CD14-positive monocyte (primary cell): ENCODE measurements around the gene RNU6-9. TPM values are rescaled to one million over a fixed set of nuclear protein-coding genes. Genes with fewer than 3 reads are reported as not detected.

Experiments
- DNase-seq, 3 donors: peaks; one replicate each; pipeline ENCODE4 v3.0.0-alpha.2; 2011 to 2022
- H2AFZ ChIP-seq: 2 replicates; pipeline ENCODE4 v1.6.0; 2012; ENCODE audit warnings: mild to moderate bottlenecking, low read depth, low read length, inconsistent platforms; ENCODE audit not compliant: insufficient read depth, poor library complexity, severe bottlenecking
- H3K27ac ChIP-seq, 2 donors: 1 replicate in 1 of 2; 2 replicates in 1 of 2; pipeline ENCODE4 v1.5.1; 2012 to 2013; ENCODE audit warnings: low read length in 2 of 2, control low read depth in 1 of 2, inconsistent platforms in 1 of 2, low read depth in 1 of 2, mild to moderate bottlenecking in 1 of 2
- H3K27me3 ChIP-seq, 2 donors: one replicate each; pipeline versions ENCODE4 v1.6.0 to v1.6.1; 2011 to 2013; ENCODE audit warnings: low read length in 2 of 2; ENCODE audit not compliant: control insufficient read depth in 2 of 2, insufficient read depth in 2 of 2
- H3K36me3 ChIP-seq, 2 donors: replicated peaks in 1 of 2; 1 replicate in 1 of 2; 2 replicates in 1 of 2; pipeline versions ENCODE4 v1.5.1 to v1.6.1; 2012 to 2013; ENCODE audit warnings: low read length in 2 of 2, control low read depth in 1 of 2, inconsistent platforms in 1 of 2, mild to moderate bottlenecking in 1 of 2; ENCODE audit not compliant: insufficient read depth in 2 of 2, control insufficient read depth in 1 of 2
- H3K4me1 ChIP-seq, 2 donors: 1 replicate in 1 of 2; 2 replicates in 1 of 2; pipeline versions ENCODE4 v1.5.1 to v1.6.1; 2012 to 2013; ENCODE audit warnings: low read length in 2 of 2, control low read depth in 1 of 2, inconsistent platforms in 1 of 2, mild to moderate bottlenecking in 1 of 2, moderate library complexity in 1 of 2; ENCODE audit not compliant: insufficient read depth in 2 of 2, control insufficient read depth in 1 of 2
- H3K4me2 ChIP-seq: replicated peaks from 2 replicates; pipeline ENCODE3; 2012; ENCODE audit warnings: low read length, moderate library complexity, mild to moderate bottlenecking; ENCODE audit not compliant: poor library complexity, severe bottlenecking; ENCODE audit errors: extremely low read depth
- H3K4me3 ChIP-seq, 3 experiments: fragments of 200-600 bp in 1 of 3; sonication (generic) in 1 of 3; replicated peaks in 1 of 3; 1 replicate in 2 of 3; 2 replicates in 1 of 3; pipeline ENCODE4 v1.5.1; 2011 to 2013; ENCODE audit warnings: low read length in 3 of 3, mild to moderate bottlenecking in 3 of 3, control low read depth in 2 of 3, low read depth in 2 of 3, inconsistent platforms in 1 of 3, moderate library complexity in 1 of 3
- H3K79me2 ChIP-seq: 2 replicates; pipeline ENCODE4 v1.6.0; 2012; ENCODE audit warnings: mild to moderate bottlenecking, control low read depth, inconsistent platforms, low read length, moderate library complexity; ENCODE audit not compliant: insufficient read depth
- H3K9ac ChIP-seq: 2 replicates; pipeline ENCODE4 v1.6.0; 2017; ENCODE audit warnings: low read length, mild to moderate bottlenecking; ENCODE audit not compliant: insufficient read depth, poor library complexity, severe bottlenecking
- H3K9me3 ChIP-seq, 2 donors: replicated peaks in 1 of 2; 1 replicate in 1 of 2; 2 replicates in 1 of 2; pipeline versions ENCODE4 v1.5.1 to v1.6.1; 2012 to 2013; ENCODE audit warnings: low read length in 2 of 2, control low read depth in 1 of 2; ENCODE audit not compliant: control insufficient read depth in 1 of 2, insufficient read depth in 1 of 2
- H4K20me1 ChIP-seq: 2 replicates; pipeline ENCODE4 v1.6.0; 2012; ENCODE audit warnings: mild to moderate bottlenecking, low read length, control low read depth, moderate library complexity; ENCODE audit not compliant: insufficient read depth
- H3K27ac Mint-ChIP-seq, 7 donors: one replicate each; pipeline ENCODE4 v1.8.0; 2020; ENCODE audit warnings: mild to moderate bottlenecking in 7 of 7, mixed read lengths in 7 of 7, moderate library complexity in 6 of 7, inconsistent platforms in 2 of 7
- H3K27me3 Mint-ChIP-seq, 3 donors: one replicate each; pipeline ENCODE4 v1.8.0; 2021 to 2022; ENCODE audit warnings: low read depth in 3 of 3, mild to moderate bottlenecking in 3 of 3, mixed read lengths in 3 of 3, moderate library complexity in 3 of 3, inconsistent platforms in 1 of 3
- H3K36me3 Mint-ChIP-seq, 2 donors: one replicate each; pipeline ENCODE4 v1.8.0; 2020; ENCODE audit warnings: mixed read lengths in 2 of 2, inconsistent platforms in 1 of 2, mild to moderate bottlenecking in 1 of 2
- H3K4me1 Mint-ChIP-seq: one replicate; pipeline ENCODE4 v1.8.0; 2020; ENCODE audit warnings: mild to moderate bottlenecking, mixed read lengths
- H3K4me3 Mint-ChIP-seq, 2 donors: one replicate each; pipeline ENCODE4 v1.8.0; 2020; ENCODE audit warnings: mild to moderate bottlenecking in 2 of 2, mixed read lengths in 2 of 2, moderate library complexity in 1 of 2
- H3K9me3 Mint-ChIP-seq, 7 donors: one replicate each; pipeline ENCODE4 v1.8.0; 2020 to 2022; ENCODE audit warnings: mixed read lengths in 7 of 7, mild to moderate bottlenecking in 6 of 7, moderate library complexity in 6 of 7, inconsistent platforms in 2 of 7
- WGBS: methylation state at CpG from one replicate; pipeline ENCODE4 v1.1.5; 2013; ENCODE audit warnings: missing lambda C conversion rate; ENCODE audit not compliant: insufficient coverage; 5-methylcytosine and 5-hydroxymethylcytosine counted together
- intact Hi-C, 2 donors: fragments of 100-400 bp; cut with micrococcal nuclease; formaldehyde crosslinking; loops; one replicate each; pipeline versions ENCODE4 v1.15.0 to v1.15.1; 2023
- polyA plus RNA-seq, 3 donors: library from polyadenylated mRNA; depleted of rRNA in 1 of 3; unstranded in 2 of 3; stranded (reverse) in 1 of 3; fragments of 300-500 nt in 2 of 3; fragments of >200 nt in 1 of 3; fragmentation: Illumina TruSeq in 2 of 3; gene quantifications; 1 replicate in 2 of 3; 2 replicates in 1 of 3; pipeline ENCODE4 v1.2.3, GENCODE V29; 2012 to 2021
- TF ChIP-seq, protein P1 (sequence below): fragments of 200-600 bp; IDR thresholded peaks from one replicate; pipeline ENCODE4 v1.8.0; 2022; ENCODE audit warnings: antibody characterized with exemption, mild to moderate bottlenecking

The RNU6-9 gene
- polyA plus RNA-seq, 3 donors: not detected

DNA sequence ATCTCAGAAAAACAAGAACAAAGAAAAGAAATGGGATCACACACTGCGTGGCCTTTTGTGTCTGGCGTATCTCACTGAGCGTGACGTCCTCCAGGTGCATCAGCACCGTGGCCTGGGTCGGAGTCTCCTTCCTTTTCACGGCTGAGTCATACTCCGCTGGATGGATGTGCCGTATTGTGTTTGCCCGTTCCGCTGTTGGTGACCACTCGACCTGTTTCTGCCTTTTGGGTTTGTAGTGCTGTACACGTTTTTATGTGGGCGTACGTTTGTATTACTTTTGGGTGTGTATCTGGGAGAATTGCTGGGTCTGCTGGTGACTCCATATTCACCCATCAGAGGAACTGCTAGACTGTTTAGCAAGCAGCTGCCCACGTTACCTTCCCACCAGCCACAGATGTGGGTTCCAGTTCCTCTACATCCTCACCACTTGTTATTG is 44.0 kb downstream of the RNU6-9 start:
- H3K4me1 Mint-ChIP-seq: peaks cover 64% of the 10 kb centered on the region
- peaks cover 0 to 1% (median 0%) of the 10 kb centered on the region in 3 donors for H3K27me3 Mint-ChIP-seq
- Histone ChIP-seq H3K27ac (no peak overlapping the region), H2AFZ (no peak overlapping the region), H3K27me3 (no peaks in the 10 kb centered on the region), H3K9me3 (no peaks in the 10 kb centered on the region), H3K79me2 (peaks cover 100% of the 10 kb centered on the region), H3K4me1 (peaks cover 55 to 72% of the 10 kb centered on the region in 2 donors), H3K9ac (no peak overlapping the region), H4K20me1 (peaks cover 100% of the 10 kb centered on the region), H3K4me2 (no peak overlapping the region), H3K36me3 (peaks cover 5 to 38% of the 10 kb centered on the region in 2 donors), H3K4me3 (no peak overlapping the region)
- H3K36me3 Mint-ChIP-seq: peaks cover 22 to 43% of the 10 kb centered on the region in 2 donors
- H3K4me3 Mint-ChIP-seq: no peak overlapping the region
- peak in 2 of 3 donors; percentile 49 to 52 for DNase-seq
- peaks cover 0 to 2% (median 0%) of the 10 kb centered on the region in 7 donors for H3K9me3 Mint-ChIP-seq
- H3K27ac Mint-ChIP-seq: peak overlapping the region in 2 of 7 donors; percentile 64 to 77
- TF ChIP-seq, protein P1, sequence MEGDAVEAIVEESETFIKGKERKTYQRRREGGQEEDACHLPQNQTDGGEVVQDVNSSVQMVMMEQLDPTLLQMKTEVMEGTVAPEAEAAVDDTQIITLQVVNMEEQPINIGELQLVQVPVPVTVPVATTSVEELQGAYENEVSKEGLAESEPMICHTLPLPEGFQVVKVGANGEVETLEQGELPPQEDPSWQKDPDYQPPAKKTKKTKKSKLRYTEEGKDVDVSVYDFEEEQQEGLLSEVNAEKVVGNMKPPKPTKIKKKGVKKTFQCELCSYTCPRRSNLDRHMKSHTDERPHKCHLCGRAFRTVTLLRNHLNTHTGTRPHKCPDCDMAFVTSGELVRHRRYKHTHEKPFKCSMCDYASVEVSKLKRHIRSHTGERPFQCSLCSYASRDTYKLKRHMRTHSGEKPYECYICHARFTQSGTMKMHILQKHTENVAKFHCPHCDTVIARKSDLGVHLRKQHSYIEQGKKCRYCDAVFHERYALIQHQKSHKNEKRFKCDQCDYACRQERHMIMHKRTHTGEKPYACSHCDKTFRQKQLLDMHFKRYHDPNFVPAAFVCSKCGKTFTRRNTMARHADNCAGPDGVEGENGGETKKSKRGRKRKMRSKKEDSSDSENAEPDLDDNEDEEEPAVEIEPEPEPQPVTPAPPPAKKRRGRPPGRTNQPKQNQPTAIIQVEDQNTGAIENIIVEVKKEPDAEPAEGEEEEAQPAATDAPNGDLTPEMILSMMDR: no peak
- WGBS: 92% methylated on average over 7 of the region's 16 CpGs
- intact Hi-C loops: no loop called here

GRCh38 chr19:938233-938923 is 45.1 kb downstream of the RNU6-9 start:
- intact Hi-C loops: no loop called here
- 90% methylated on average over 19 of the region's 23 CpGs for WGBS
- Histone ChIP-seq H3K27ac (no peak overlapping the region), H3K79me2 (peaks cover 100% of the 10 kb centered on the region), H3K27me3 (no peaks in the 10 kb centered on the region), H4K20me1 (peaks cover 100% of the 10 kb centered on the region), H3K4me1 (peaks cover 44 to 61% of the 10 kb centered on the region in 2 donors), H3K9ac (no peak overlapping the region), H3K4me3 (no peak overlapping the region), H3K36me3 (peaks cover 13 to 47% of the 10 kb centered on the region in 2 donors), H2AFZ (no peak overlapping the region), H3K4me2 (no peak overlapping the region), H3K9me3 (no peaks in the 10 kb centered on the region)
- peaks cover 0 to 1% (median 0%) of the 10 kb centered on the region in 3 donors for H3K27me3 Mint-ChIP-seq
- TF ChIP-seq, protein P1: no peak
- peaks cover 28 to 53% of the 10 kb centered on the region in 2 donors for H3K36me3 Mint-ChIP-seq
- peaks cover 0 to 2% (median 0%) of the 10 kb centered on the region in 7 donors for H3K9me3 Mint-ChIP-seq
- H3K4me1 Mint-ChIP-seq: peaks cover 54% of the 10 kb centered on the region
- no peak overlapping the region for H3K4me3 Mint-ChIP-seq
- H3K27ac Mint-ChIP-seq: peak overlapping the region in 1 of 7 donors; percentile 26
- no peak for DNase-seq
